ENCODE measurements around the gene TSLP.

The TSLP gene

DNA sequence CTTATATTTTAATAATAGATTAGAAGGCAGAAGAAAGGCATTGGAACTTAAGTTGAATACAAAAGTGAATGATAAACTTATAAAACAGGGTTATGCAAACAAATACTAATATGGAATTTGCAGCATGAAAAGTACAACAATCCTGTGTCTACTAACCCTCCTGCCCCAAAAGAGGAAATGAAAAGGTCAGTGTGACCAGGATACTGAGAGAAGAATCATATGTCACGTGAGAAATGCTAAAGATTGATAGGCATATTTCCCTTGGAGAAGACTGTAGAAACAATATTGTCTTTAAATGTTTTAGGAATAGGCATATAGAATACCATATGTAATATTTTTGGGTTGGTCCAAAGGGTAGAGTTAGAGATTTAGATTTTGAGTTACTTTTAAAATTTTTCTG is 24.5 kb downstream of the TSLP start:
- no peak for DNase-seq (ENCODE audit: low read depth in 2 of 2)

GRCh38 chr5:111099058-111099778 is 27.7 kb downstream of the TSLP start:
- DNase-seq (ENCODE audit: low read depth in 2 of 2): no peak

GRCh38 chr5:111106320-111106948 is 34.9 kb downstream of the TSLP start:
- no peak for DNase-seq (ENCODE audit: low read depth in 2 of 2)

DNA sequence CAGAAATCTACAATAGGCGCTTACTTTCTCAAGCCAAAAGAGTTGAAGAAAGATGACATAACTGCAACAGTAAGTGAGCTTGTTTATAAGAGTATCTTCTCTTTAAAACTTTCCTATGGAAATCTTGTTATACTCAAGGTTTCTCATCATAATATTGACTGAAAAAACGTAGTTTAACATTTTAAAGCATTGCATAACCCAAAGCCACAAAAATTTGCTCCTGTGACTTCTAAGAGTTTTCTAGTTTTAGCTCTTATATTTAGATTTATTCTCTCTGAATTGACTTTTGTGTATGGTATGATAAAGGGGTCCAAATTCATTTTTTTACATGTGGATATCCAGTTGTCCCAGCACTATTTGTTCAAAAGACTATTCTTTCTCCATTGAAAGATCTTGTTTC is 35.9 kb downstream of the TSLP start:
- no peak for DNase-seq (ENCODE audit: low read depth in 2 of 2)

DNA sequence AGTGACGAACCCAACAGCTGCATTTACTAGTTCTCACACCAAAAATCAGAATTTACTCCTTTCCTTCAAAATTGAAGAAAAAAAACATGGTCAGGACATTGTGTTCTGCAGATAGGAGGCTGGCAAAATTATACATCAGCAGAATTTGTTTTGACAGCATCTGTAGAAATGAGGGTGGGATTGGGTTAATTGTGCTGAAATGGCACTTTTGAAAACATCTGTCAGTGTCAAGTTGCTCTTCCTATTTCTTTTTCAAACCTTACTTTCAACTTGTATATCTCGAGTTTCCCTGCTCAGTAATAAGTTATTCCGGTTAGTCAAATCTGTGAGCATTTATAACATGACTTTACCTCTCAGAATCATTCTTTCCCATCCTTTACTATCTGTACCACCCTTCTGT is 40.4 kb downstream of the TSLP start:
- no peak for DNase-seq (ENCODE audit: low read depth in 2 of 2)

- no peak for DNase-seq (ENCODE audit: low read depth in 2 of 2)
These were observed 42.2 kb downstream of the TSLP start for GRCh38 chr5:111113678-111114077.

DNA sequence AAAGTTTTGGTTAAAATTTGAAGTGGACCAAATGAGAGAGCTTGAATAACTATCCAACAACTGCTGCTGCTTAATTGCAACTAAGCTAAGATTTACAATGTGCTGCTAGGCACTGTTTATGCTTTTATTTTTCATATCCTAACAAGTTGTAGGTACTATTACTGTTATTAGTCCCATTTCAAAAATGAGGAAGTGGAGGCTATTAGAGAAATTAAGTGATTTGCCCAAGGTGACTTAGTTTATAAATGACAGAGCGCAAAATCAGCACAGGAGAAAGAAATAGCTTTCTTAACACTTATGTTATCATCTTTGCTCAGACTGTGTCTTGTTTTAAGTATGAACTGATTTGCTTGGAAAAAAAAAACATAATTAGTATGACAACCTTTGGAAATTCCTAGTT is 43.7 kb downstream of the TSLP start:
- DNase-seq (ENCODE audit: low read depth in 2 of 2): no peak

DNA sequence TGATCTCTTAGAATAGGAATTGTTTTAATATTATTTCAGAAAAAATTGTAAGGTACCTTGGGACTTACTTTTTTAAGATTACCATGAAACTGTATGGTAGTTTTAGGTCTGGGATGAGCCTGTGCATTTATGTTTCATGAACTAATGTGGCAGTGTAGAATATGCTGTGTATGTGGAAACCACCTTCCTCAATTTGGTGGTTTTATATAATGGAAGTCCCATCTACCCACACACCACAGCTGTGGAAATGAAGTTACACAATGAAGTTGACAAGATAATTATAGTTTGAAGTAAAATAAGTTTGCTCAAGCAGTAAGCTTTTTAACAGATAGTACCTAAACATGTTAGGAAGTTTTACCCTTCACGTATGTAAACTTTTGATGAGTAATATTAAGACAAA is 45.0 kb downstream of the TSLP start:
- DNase-seq (ENCODE audit: low read depth in 2 of 2): no peak

DNA sequence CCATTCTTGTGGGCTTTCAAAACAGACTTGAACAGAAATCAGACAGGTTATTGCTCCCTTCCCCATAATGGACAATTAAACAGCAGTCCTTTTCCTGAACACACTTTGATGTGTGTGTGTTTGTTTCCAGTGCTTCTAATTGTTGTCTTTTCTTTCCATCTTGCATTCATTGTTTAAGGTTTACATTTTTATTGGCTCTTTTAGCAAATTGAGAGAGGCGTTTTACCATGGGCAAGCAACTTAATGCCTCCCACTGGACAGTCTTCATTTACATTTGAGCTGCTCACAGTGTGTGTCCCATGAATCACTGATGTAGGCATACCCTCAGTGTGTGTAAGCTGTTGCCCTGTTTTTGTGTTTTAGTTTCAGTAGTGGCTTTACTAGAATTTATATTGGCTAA is 45.6 kb downstream of the TSLP start:
- no peak for DNase-seq (ENCODE audit: low read depth in 2 of 2)

DNA sequence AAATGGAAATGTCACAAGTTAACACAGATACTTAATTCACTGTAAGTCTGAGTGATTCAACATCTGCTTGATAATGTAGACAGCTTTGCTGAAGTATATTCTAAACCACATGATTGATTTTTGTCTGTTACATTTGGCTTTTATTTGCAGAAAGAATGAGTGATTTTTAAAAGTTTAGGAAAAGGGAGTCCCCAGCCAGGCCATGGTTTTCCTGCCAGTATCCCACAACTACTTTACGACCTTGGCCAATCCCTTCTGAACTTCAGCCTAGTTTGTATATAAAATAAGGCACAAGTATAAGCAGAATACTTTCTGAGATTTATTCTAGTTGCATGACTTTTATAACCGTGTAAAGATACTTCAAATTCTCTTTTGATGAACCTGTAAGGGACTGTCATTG is 47.7 kb downstream of the TSLP start:
- no peak for DNase-seq (ENCODE audit: low read depth in 2 of 2)

- no peak for DNase-seq (ENCODE audit: low read depth in 2 of 2)
These were observed 48.3 kb downstream of the TSLP start for GRCh38 chr5:111119856-111120255.

- no peak for DNase-seq (ENCODE audit: low read depth in 2 of 2)
These were observed 49.4 kb downstream of the TSLP start for GRCh38 chr5:111120911-111121310.

GRCh38 chr5:111121926-111122325 is 50.4 kb downstream of the TSLP start:
- DNase-seq (ENCODE audit: low read depth in 2 of 2): no peak

- no peak for DNase-seq (ENCODE audit: low read depth in 2 of 2)
These were observed 50.9 kb downstream of the TSLP start for GRCh38 chr5:111122398-111122797.

- DNase-seq (ENCODE audit: low read depth in 2 of 2): no peak
These were observed 53.3 kb downstream of the TSLP start for GRCh38 chr5:111124793-111125192.

DNA sequence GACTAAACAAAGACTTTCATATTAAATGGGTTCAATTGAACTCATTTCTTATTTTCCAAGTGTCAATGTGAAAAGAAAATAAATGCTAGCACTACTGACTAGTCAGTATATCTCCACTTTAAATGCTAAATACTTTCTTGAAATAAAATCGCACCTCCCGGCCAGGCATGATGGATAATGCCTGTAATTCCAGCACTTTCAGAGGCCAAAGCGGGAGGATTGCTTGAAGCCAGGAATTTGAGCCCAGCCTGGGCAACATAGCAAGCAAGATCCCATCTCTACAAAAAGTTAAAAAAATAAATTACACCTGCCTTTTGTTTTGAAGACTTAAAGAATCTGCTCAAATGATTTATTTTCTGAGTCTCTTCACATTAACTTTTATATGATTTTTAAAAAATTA is 55.4 kb downstream of the TSLP start:
- DNase-seq (ENCODE audit: low read depth in 2 of 2): no peak

All from fibroblast of skin of left quadriceps (primary cell).